Measurements from ENCODE around the gene KLHL4.
"Not testable (repeated sequence)": the region's sequence is repeated elsewhere in the genome, so short reads cannot be mapped to it uniquely, and the experiment has no call there.

Gene KLHL4

GRCh38 chrX:87693204-87693603 is 175.6 kb downstream of the KLHL4 start:
- no peak for DNase-seq (ENCODE audit: low read depth)
- TF ChIP-seq CTCF (IDR thresholded peaks at IDR 0.05; ENCODE audit: control insufficient read depth, extremely low read depth, insufficient read depth): no peak
- H3K4me3 ChIP-seq (ENCODE audit: low read depth, low read length): no peak overlapping the region

- H3K4me3 ChIP-seq (ENCODE audit: low read depth, low read length): no peak overlapping the region
- no peak for DNase-seq (ENCODE audit: low read depth)
- TF ChIP-seq CTCF (IDR thresholded peaks at IDR 0.05; ENCODE audit: control insufficient read depth, extremely low read depth, insufficient read depth): no peak
Measured at GRCh38 chrX:87697409-87697808, 179.8 kb downstream of the KLHL4 start.

- no peak overlapping the region for H3K4me3 ChIP-seq (ENCODE audit: low read depth, low read length)
- DNase-seq (ENCODE audit: low read depth): no peak
- no peak for TF ChIP-seq CTCF (IDR thresholded peaks at IDR 0.05; ENCODE audit: control insufficient read depth, extremely low read depth, insufficient read depth)
Measured at GRCh38 chrX:87702795-87703194, 185.2 kb downstream of the KLHL4 start.

- DNase-seq (ENCODE audit: low read depth); H3K4me3 ChIP-seq (ENCODE audit: low read depth, low read length): not testable (repeated sequence)
Measured at GRCh38 chrX:87703469-87703868, 185.9 kb downstream of the KLHL4 start.

GRCh38 chrX:87706134-87706533 is 188.5 kb downstream of the KLHL4 start:
- DNase-seq (ENCODE audit: low read depth): no peak
- no peak for TF ChIP-seq CTCF (IDR thresholded peaks at IDR 0.05; ENCODE audit: control insufficient read depth, extremely low read depth, insufficient read depth)
- no peak overlapping the region for H3K4me3 ChIP-seq (ENCODE audit: low read depth, low read length)

GRCh38 chrX:87710580-87710979 is 193.0 kb downstream of the KLHL4 start:
- no peak for TF ChIP-seq CTCF (IDR thresholded peaks at IDR 0.05; ENCODE audit: control insufficient read depth, extremely low read depth, insufficient read depth)
- no peak overlapping the region for H3K4me3 ChIP-seq (ENCODE audit: low read depth, low read length)
- DNase-seq (ENCODE audit: low read depth): no peak

All from LNCaP clone FGC (cell line).